GM18505 (cell line): ENCODE measurements around the gene RBM12.
A peak's percentile ranks its signal among the peaks of the same experiment; 100 is the strongest.

Experiments
- ATAC-seq: cut with Tn5 transposase; IDR thresholded peaks from one replicate; pipeline ENCODE4 v1.9.1; 2021; ENCODE audit not compliant: unreplicated experiment
- POLR2A ChIP-seq: IDR thresholded peaks from 4 replicates; pipeline ENCODE4 v1.6.1; 2011; ENCODE audit warnings: borderline replicate concordance; ENCODE audit not compliant: insufficient read depth, insufficient read length; ENCODE audit errors: extremely low read depth

Gene RBM12

GRCh38 chr20:35681960-35682359 lies 17.3 kb upstream of the RBM12 start:
- no peak for ATAC-seq
- TF ChIP-seq POLR2A: no peak

GRCh38 chr20:35680452-35681183 lies 15.9 kb upstream of the RBM12 start:
- no peak for ATAC-seq
- no peak for TF ChIP-seq POLR2A

- TF ChIP-seq POLR2A: no peak
- ATAC-seq: no peak
Observed at GRCh38 chr20:35674921-35675320, 10.2 kb upstream of the RBM12 start.

GRCh38 chr20:35673884-35674283 lies 9.2 kb upstream of the RBM12 start:
- no peak for TF ChIP-seq POLR2A
- no peak for ATAC-seq

- no peak for ATAC-seq
Observed at GRCh38 chr20:35669681-35670080, 5.0 kb upstream of the RBM12 start.

GRCh38 chr20:35669221-35669620 lies 4.5 kb upstream of the RBM12 start:
- no peak for TF ChIP-seq POLR2A
- no peak for ATAC-seq

More at GRCh38 chr20:35669681-35670080, 5.0 kb upstream of the RBM12 start:
- no peak for TF ChIP-seq POLR2A

- ATAC-seq: no peak
- no peak for TF ChIP-seq POLR2A
Observed at GRCh38 chr20:35665949-35666288, 1.2 kb upstream of the RBM12 start.

GRCh38 chr20:35663516-35664465 lies 909 bp downstream of the RBM12 start:
- peak; percentile 26 for ATAC-seq
- no peak for TF ChIP-seq POLR2A

- TF ChIP-seq POLR2A: no peak
Observed at GRCh38 chr20:35662551-35662950, 2.1 kb downstream of the RBM12 start.

GRCh38 chr20:35661908-35662307 lies 2.8 kb downstream of the RBM12 start:
- no peak for ATAC-seq
- TF ChIP-seq POLR2A: no peak

More at GRCh38 chr20:35662551-35662950, 2.1 kb downstream of the RBM12 start:
- ATAC-seq: no peak

- TF ChIP-seq POLR2A: no peak
- no peak for ATAC-seq
Observed at GRCh38 chr20:35661053-35661452, 3.6 kb downstream of the RBM12 start.

GRCh38 chr20:35660122-35660937 lies 4.4 kb downstream of the RBM12 start:
- no peak for TF ChIP-seq POLR2A
- ATAC-seq: no peak

- no peak for ATAC-seq
- TF ChIP-seq POLR2A: no peak
Observed at GRCh38 chr20:35657271-35657670, 7.4 kb downstream of the RBM12 start.
